Breast epithelium (tissue), 3 donors: ENCODE results near the gene KLK5.

Experiments
- CTCF ChIP-seq, 3 donors: fragments of 450-650 bp; IDR thresholded peaks; one replicate each; pipeline ENCODE4 v1.5.1; 2016 to 2017; ENCODE audit warnings: antibody characterized with exemption in 3 of 3, mild to moderate bottlenecking in 3 of 3, moderate library complexity in 3 of 3
- POLR2A ChIP-seq: fragments of 450-650 bp; IDR thresholded peaks from one replicate; pipeline ENCODE4 v1.6.1; 2016; ENCODE audit warnings: antibody characterized with exemption, mild to moderate bottlenecking, moderate library complexity
- POLR2AphosphoS5 ChIP-seq, 3 donors: sonication (generic); formaldehyde crosslinking; IDR thresholded peaks; one replicate each; pipeline ENCODE4 v1.6.1; 2017; ENCODE audit warnings: antibody characterized with exemption in 3 of 3

GRCh38 chr19:50998061-50998460, 45.2 kb upstream of the KLK5 start:
- no peak for TF ChIP-seq POLR2AphosphoS5 (IDR thresholded peaks at IDR 0.05)
- TF ChIP-seq CTCF (IDR thresholded peaks at IDR 0.05), result no peak
- TF ChIP-seq POLR2A, result no peak
